ENCODE measurements around the gene CFC1.
"Not testable (repeated sequence)": the region's sequence is repeated elsewhere in the genome, so short reads cannot be mapped to it uniquely, and the experiment has no call there.

CFC1 gene

DNA sequence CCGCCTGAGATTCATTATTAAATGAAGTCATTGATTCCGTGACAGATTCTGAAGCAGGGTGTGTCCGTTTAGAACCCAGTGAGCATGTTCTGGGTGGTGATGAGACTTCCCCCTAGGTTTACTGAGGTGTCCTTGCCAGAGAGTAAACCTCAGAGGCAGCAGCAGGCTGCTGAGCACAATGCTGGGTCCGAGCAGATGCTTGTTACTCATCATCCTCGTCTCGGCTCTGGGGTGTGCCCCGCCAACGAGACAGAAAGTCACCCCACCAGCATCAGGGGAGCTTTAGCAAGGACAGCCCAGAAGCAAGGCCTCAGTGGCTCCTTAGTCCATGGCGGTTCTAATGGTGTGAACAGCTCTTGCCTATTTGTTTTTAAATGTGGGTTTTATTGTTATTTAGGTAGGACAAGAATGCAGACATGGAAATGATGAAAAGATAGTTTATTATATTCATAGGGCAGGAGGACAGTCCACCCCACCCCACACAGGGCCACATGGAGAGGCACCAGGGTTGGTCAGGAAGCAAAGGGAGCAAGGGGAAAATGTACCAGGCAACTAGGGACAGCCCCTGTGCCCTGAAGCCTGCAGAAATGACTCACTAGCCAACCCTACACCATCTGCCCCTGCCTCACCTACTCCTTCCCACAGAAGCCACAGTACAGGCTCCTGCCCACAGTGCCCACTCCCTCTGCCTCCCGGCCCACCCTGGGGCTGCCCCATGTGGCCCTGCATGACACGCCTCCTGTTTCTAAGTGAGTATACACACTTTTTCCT lies 10.5 kb downstream of the CFC1 start:
- H3K4me3 ChIP-seq (replicated peaks; ENCODE audit: low read depth, low read length); DNase-seq (ENCODE audit: low read depth): not testable (repeated sequence)

DNA sequence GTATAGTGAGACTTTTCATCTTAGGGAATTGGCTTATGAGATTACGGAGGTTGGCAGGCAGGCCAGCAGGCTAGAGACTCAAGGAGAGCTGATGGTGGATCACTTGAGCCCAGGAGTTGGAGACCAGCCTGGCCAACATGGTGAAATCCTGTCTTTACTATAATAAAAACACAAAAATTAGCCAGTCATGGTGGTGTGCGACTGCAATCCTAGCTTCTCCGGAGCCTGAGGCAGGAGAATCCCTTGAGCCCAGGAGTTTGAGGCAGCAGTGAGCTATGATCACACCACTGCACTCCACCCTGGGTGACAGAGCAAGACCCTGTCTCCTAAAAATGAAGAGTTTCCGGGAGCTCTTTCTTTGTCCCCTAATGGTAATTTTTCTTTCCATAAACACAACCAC lies 14.6 kb downstream of the CFC1 start:
- not testable (repeated sequence) for H3K4me3 ChIP-seq (replicated peaks; ENCODE audit: low read depth, low read length); DNase-seq (ENCODE audit: low read depth)

GRCh38 chr2:130583582-130583981 lies 15.8 kb downstream of the CFC1 start:
- not testable (repeated sequence) for H3K4me3 ChIP-seq (replicated peaks; ENCODE audit: low read depth, low read length); DNase-seq (ENCODE audit: low read depth)

DNA sequence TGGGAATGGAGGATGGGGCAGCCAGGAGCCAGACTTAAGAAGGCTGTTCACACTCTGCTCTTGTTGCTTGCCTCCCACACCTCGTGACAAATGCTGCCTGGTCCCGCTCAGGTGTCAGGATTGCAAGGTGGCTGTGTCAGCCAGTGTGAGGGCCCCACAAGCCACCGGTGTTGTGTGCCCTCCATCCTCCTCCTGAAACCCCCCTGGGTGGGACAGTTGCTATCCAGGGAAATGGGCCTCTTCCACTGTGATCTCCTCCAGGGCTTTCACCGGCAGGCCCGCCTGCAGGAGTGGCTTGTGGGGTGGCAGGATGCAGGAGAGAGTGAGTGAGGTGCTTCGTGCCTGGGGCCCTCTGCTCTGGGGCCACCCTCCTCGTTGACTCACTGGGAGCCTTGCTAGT lies 16.4 kb downstream of the CFC1 start:
- not testable (repeated sequence) for H3K4me3 ChIP-seq (replicated peaks; ENCODE audit: low read depth, low read length); DNase-seq (ENCODE audit: low read depth)

- H3K4me3 ChIP-seq (replicated peaks; ENCODE audit: low read depth, low read length); DNase-seq (ENCODE audit: low read depth): not testable (repeated sequence)
These were observed 17.9 kb downstream of the CFC1 start for GRCh38 chr2:130581491-130581890.

GRCh38 chr2:130579121-130579520 lies 20.3 kb downstream of the CFC1 start:
- DNase-seq (ENCODE audit: low read depth); H3K4me3 ChIP-seq (replicated peaks; ENCODE audit: low read depth, low read length): not testable (repeated sequence)

- DNase-seq (ENCODE audit: low read depth); H3K4me3 ChIP-seq (replicated peaks; ENCODE audit: low read depth, low read length): not testable (repeated sequence)
These were observed 21.8 kb downstream of the CFC1 start for GRCh38 chr2:130577559-130577958.

DNA sequence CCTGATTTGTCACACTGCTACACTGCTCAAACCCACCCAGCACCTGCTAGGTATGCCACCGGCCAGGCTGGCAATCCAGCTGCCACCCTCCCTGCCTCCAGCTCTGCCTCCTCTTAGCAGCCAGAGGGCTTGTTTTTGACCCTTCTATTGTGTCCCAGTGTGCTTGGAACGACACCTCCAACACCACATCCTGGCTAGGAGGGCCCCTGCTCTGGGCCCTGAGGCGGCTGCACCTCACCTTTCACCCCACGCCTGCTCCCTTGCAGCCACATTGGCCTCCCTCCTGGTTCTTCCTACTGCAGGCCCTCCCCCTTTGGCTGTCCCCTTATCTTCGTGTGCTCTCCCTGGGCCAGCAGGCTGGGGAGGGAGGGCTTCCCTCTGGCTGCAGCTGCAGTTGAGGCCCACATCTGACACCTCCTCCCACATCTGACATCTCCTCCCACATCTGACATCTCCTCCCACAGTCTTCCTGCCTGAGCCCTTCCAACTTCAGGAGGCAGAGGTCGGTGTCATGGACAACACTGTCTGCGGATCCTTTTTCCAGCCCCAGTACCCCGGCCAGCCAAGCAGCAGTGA lies 23.1 kb downstream of the CFC1 start:
- not testable (repeated sequence) for H3K4me3 ChIP-seq (replicated peaks; ENCODE audit: low read depth, low read length); DNase-seq (ENCODE audit: low read depth)

DNA sequence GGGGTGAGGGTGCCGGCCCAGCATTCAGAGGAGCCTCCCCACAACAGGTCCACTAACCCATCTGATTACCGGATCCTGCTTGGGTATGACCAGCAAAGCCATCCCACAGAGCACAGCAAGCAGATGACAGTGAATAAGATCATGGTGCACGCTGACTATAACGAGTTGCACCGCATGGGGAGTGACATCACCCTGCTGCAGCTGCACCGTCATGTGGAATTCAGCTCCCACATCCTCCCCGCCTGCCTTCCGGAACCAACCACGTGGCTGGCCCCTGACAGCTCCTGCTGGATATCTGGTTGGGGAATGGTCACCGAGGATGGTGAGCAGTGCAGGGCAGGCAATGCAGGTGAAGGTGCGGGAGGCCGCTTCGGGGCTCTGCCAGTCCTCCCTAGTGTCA lies 25.1 kb downstream of the CFC1 start:
- not testable (repeated sequence) for H3K4me3 ChIP-seq (replicated peaks; ENCODE audit: low read depth, low read length)

DNA sequence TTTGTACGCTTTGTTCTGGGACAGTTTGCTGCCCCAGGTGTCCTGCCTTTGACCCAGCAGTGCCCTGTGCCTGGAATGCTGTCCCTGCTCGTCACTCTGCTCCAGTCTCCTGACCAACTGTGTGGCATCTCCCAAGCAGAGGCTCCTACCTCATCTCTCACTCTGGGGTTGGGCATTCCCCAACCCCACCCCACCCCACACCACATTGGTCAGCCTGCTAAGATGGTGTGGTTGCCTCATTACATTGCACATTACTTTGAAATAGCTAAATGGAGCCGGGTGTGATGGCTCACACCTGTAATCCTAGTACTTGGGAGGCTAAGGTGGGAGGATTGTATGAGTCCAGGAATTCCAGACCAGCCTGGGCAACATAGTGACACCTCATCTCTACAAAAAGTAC lies 27.4 kb downstream of the CFC1 start:
- not testable (repeated sequence) for DNase-seq (ENCODE audit: low read depth); H3K4me3 ChIP-seq (replicated peaks; ENCODE audit: low read depth, low read length)

More for the DNA sequence above, 25.1 kb downstream of the CFC1 start:
- DNase-seq (ENCODE audit: low read depth): not testable (repeated sequence)

GRCh38 chr2:130566165-130566564 lies 33.2 kb downstream of the CFC1 start:
- not testable (repeated sequence) for DNase-seq (ENCODE audit: low read depth); H3K4me3 ChIP-seq (replicated peaks; ENCODE audit: low read depth, low read length)

GRCh38 chr2:130556441-130556840 lies 42.9 kb downstream of the CFC1 start:
- not testable (repeated sequence) for H3K4me3 ChIP-seq (replicated peaks; ENCODE audit: low read depth, low read length); DNase-seq (ENCODE audit: low read depth)

DNA sequence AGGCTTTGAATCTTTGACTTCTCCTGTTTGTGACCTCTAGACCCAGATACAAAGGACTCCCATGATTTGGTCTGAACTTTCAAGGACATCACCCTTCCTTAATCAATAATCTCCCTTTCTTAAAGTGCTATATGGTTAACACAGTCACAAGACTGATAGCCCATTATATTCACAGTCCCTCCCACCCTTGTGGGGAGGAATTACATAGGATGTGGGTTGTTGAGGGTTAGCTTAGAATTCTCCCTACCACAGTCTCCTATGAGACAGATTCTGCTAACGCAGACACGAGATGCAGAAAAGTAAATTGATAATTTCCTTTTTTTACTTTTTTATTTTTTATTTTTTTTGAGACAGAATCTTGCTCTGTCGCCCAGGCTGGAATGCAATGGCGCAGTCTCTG lies 45.2 kb downstream of the CFC1 start:
- H3K4me3 ChIP-seq (replicated peaks; ENCODE audit: low read depth, low read length); DNase-seq (ENCODE audit: low read depth): not testable (repeated sequence)

DNA sequence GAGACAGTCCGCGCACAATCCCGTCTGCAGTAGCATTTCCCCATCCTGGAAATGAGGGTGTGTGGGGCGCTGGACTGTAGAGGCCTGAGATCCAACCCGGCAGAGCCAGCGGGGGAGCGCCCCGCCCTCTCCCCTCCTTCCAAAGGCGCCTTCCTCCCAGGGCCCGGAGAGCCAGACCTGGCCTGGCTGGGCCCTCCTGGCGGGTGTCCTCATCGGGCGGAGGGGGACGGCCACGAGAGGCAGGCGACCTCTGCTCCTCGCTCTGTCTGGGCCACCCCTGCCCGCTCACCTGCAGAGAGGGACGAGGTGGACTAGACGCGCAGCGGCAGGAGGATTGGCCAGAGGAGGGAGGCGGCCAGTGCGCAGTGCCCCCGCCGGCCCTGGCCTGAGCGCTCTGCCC lies 49.9 kb downstream of the CFC1 start:
- DNase-seq (ENCODE audit: low read depth); H3K4me3 ChIP-seq (replicated peaks; ENCODE audit: low read depth, low read length): not testable (repeated sequence)

GRCh38 chr2:130548418-130548817 lies 51.0 kb downstream of the CFC1 start:
- not testable (repeated sequence) for H3K4me3 ChIP-seq (replicated peaks; ENCODE audit: low read depth, low read length); DNase-seq (ENCODE audit: low read depth)

DNA sequence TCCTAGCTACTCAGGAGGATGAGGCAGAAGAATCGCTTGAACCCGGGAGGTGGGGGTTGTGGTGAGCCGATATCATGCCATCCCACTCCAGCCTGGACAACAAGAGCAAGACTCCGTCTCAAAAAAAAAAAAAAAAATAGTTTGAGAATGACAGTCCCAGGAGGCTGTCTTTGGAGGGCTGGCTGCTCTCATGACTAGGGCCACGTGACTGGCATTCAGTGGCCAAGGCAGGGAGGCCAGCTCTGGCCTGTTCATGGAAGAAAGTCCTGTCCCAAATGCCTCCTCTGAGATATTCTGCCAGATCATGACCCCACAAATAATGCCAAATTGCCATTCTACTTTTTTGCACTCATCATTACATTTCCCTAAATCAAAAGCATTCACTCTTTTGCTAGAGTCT lies 54.4 kb downstream of the CFC1 start:
- not testable (repeated sequence) for H3K4me3 ChIP-seq (replicated peaks; ENCODE audit: low read depth, low read length); DNase-seq (ENCODE audit: low read depth)

DNA sequence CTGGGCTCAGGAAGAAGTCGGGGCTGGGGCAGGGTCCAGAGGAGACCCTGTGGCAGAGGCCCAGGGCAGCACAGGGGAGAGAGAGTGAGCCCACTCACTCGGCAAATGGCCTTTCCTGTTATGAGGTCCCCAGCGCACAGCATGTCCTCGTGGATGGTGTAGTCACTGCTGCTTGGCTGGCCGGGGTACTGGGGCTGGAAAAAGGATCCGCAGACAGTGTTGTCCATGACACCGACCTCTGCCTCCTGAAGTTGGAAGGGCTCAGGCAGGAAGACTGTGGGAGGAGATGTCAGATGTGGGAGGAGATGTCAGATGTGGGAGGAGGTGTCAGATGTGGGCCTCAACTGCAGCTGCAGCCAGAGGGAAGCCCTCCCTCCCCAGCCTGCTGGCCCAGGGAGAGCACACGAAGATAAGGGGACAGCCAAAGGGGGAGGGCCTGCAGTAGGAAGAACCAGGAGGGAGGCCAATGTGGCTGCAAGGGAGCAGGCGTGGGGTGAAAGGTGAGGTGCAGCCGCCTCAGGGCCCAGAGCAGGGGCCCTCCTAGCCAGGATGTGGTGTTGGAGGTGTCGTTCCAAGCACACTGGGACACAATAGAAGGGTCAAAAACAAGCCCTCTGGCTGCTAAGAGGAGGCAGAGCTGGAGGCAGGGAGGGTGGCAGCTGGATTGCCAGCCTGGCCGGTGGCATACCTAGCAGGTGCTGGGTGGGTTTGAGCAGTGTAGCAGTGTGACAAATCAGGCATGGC lies 55.4 kb downstream of the CFC1 start:
- not testable (repeated sequence) for DNase-seq (ENCODE audit: low read depth)

DNA sequence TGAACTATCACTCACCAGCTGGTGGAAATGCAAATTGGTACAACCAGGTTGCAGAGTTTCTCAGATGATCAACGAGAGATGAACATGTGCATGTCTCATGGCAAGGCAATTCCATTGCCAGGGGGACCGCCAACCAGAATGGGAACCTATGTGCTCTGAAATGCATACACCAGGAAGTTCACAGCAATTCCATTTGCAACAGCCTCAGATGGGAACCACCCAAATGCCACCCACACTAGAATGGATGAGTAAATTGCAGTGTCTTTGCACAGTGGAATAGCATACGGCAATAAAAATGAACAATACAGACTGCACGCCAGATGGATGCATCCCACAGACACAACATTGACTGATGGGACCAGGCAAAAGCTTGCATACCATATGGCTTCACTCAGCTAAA lies 56.6 kb downstream of the CFC1 start:
- DNase-seq (ENCODE audit: low read depth); H3K4me3 ChIP-seq (replicated peaks; ENCODE audit: low read depth, low read length): not testable (repeated sequence)

More for the DNA sequence above, 55.4 kb downstream of the CFC1 start:
- not testable (repeated sequence) for H3K4me3 ChIP-seq (replicated peaks; ENCODE audit: low read depth, low read length)

All from fibroblast of pulmonary artery (primary cell).